ENCODE measurements around the gene IQCK. TPM values are rescaled to one million over a fixed set of nuclear protein-coding genes. Genes with fewer than 3 reads are reported as not detected.

IQCK gene
- total and polyA plus RNA-seq, 2 donors (not counting 1 experiment from before 2014, with no cell fraction given) = 4.6 to 9.9 TPM

DNA sequence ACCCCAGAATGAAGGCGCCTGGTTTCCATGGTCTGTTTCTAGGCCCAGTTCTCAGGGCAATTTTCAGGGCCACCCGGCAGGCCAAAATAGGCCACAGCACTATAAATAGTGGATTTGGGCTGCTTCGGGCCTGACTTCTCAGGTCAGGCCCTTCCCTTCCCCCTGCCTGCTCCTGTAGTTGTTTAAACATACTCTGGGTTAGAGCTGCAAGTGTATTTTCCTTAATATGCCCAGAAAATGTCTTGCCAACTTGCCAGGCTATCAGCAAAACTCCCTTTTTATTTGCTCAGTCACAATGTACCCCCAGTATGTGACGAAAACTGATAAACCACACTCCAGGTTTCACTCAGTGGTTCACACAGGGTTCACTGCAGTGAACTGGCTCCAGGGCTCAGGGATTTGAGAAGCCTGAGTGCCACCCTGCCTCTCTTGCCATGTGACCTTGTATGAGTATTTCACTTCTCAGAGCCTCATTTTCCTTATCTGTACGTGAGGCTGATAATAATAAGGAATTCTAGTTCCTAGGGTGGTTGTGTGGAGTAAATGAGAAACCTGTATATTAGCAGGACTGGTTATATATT is 90.1 kb downstream of the IQCK start:
- TF ChIP-seq, protein P1, sequence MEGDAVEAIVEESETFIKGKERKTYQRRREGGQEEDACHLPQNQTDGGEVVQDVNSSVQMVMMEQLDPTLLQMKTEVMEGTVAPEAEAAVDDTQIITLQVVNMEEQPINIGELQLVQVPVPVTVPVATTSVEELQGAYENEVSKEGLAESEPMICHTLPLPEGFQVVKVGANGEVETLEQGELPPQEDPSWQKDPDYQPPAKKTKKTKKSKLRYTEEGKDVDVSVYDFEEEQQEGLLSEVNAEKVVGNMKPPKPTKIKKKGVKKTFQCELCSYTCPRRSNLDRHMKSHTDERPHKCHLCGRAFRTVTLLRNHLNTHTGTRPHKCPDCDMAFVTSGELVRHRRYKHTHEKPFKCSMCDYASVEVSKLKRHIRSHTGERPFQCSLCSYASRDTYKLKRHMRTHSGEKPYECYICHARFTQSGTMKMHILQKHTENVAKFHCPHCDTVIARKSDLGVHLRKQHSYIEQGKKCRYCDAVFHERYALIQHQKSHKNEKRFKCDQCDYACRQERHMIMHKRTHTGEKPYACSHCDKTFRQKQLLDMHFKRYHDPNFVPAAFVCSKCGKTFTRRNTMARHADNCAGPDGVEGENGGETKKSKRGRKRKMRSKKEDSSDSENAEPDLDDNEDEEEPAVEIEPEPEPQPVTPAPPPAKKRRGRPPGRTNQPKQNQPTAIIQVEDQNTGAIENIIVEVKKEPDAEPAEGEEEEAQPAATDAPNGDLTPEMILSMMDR (conservative IDR thresholded peaks at IDR 0.05 in 1 of 2, IDR thresholded peaks at IDR 0.05 in 1 of 2; ENCODE audit: low read depth in 1 of 2, low read length in 2 of 2) = no peak
- TF ChIP-seq EZH2 (IDR thresholded peaks at IDR 0.05; ENCODE audit: low read length, missing control alignments) = no peak
- H3K4me1 ChIP-seq (ENCODE audit: control insufficient read depth, extremely low read depth, insufficient read depth, low read length) = peaks cover 2% of the 10 kb centered on the region
- H3K4me2 ChIP-seq (ENCODE audit: extremely low read depth, insufficient read depth, low read length) = no peak overlapping the region
- H3K27ac ChIP-seq (ENCODE audit: insufficient read depth, low read length) = no peak overlapping the region
- no peaks in the 10 kb centered on the region for H3K79me2 ChIP-seq (ENCODE audit: control insufficient read depth, insufficient read depth, low read length)
- H3K9ac ChIP-seq (ENCODE audit: insufficient read depth, low read length) = no peak overlapping the region
- peak in 1 of 2 donors; percentile 23 for DNase-seq (ENCODE audit: low read depth in 2 of 2)
- H2AFZ ChIP-seq (ENCODE audit: low read length) = no peak overlapping the region
- no peak overlapping the region for H3K4me3 ChIP-seq (replicated peaks in 1 of 4; ENCODE audit: control extremely low read depth in 1 of 4, insufficient read depth in 1 of 4, low read depth in 3 of 4, low read length in 4 of 4)
- H3K27me3 ChIP-seq (ENCODE audit: control insufficient read depth, insufficient read depth, low read length) = no peaks in the 10 kb centered on the region
- H4K20me1 ChIP-seq (ENCODE audit: control insufficient read depth, extremely low read depth, insufficient read depth, low read length) = no peaks in the 10 kb centered on the region
- no peaks in the 10 kb centered on the region for H3K36me3 ChIP-seq (ENCODE audit: control insufficient read depth, insufficient read depth, low read length)
- no peaks in the 10 kb centered on the region for H3K9me3 ChIP-seq (ENCODE audit: control insufficient read depth, insufficient read depth, low read depth, low read length)

DNA sequence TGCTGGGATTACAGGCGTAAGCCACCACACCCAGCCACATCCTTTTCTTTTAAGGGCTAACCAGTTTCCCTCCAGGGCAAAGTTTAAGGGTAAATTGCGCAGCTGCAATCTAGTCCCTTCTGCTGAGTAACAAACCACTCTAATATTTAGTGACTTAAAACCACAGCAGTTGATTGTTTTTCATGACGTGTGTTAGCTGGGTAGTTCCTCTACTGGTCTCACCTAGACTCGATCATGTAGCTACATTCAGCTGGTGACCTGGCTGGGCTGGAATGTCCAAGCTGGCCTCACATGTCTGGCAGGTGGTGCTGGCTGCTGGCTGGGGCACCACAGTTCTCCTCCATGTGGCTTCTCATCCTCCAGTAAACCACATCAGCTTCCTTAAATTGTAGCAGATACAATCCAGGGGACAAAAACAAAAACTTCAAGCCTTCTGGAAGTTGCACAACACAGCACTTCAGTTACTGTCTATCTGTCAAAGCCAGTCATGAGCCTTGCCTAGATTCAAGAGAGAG is 91.1 kb downstream of the IQCK start:
- Histone ChIP-seq H3K27me3 (ENCODE audit: control insufficient read depth, insufficient read depth, low read length) (no peaks in the 10 kb centered on the region), H2AFZ (ENCODE audit: low read length) (no peak overlapping the region), H3K4me3 (replicated peaks in 1 of 4; ENCODE audit: control extremely low read depth in 1 of 4, insufficient read depth in 1 of 4, low read depth in 3 of 4, low read length in 4 of 4) (no peak overlapping the region), H3K36me3 (ENCODE audit: control insufficient read depth, insufficient read depth, low read length) (no peaks in the 10 kb centered on the region), H3K4me1 (ENCODE audit: control insufficient read depth, extremely low read depth, insufficient read depth, low read length) (peaks cover 2% of the 10 kb centered on the region), H3K9me3 (ENCODE audit: control insufficient read depth, insufficient read depth, low read depth, low read length) (no peaks in the 10 kb centered on the region), H3K9ac (ENCODE audit: insufficient read depth, low read length) (no peak overlapping the region), H3K79me2 (ENCODE audit: control insufficient read depth, insufficient read depth, low read length) (no peaks in the 10 kb centered on the region), H3K4me2 (ENCODE audit: extremely low read depth, insufficient read depth, low read length) (no peak overlapping the region), H4K20me1 (ENCODE audit: control insufficient read depth, extremely low read depth, insufficient read depth, low read length) (no peaks in the 10 kb centered on the region), H3K27ac (ENCODE audit: insufficient read depth, low read length) (no peak overlapping the region)
- peak in 1 of 2 donors; percentile 65 for DNase-seq (ENCODE audit: low read depth in 2 of 2)
- TF ChIP-seq EZH2 (IDR thresholded peaks at IDR 0.05; ENCODE audit: low read length, missing control alignments) = no peak
- TF ChIP-seq, protein P1 (conservative IDR thresholded peaks at IDR 0.05 in 1 of 2, IDR thresholded peaks at IDR 0.05 in 1 of 2; ENCODE audit: low read depth in 1 of 2, low read length in 2 of 2) = no peak

DNA sequence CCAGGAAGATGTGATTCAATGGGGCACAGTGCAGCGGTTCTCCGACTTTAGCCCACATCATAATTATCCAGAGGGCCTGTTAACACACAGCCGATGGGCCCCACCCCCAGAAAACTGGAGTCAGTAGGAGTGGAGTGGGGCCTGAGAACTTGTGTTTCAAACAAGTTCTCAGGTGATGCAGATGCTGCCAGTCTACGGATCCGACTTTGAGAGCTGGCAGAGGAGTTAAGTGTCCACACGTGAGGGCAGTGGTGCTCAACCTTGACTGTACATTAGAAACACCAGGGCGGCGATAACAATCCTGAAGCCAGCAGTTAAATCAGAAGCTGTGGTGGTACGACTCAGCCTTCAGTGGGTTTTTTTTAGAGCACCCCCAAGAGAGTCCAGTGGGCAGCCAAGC is 91.6 kb downstream of the IQCK start:
- Histone ChIP-seq H3K27ac (ENCODE audit: insufficient read depth, low read length) (no peak overlapping the region), H3K36me3 (ENCODE audit: control insufficient read depth, insufficient read depth, low read length) (no peaks in the 10 kb centered on the region), H3K4me1 (ENCODE audit: control insufficient read depth, extremely low read depth, insufficient read depth, low read length) (peaks cover 2% of the 10 kb centered on the region), H2AFZ (ENCODE audit: low read length) (no peak overlapping the region), H3K9me3 (ENCODE audit: control insufficient read depth, insufficient read depth, low read depth, low read length) (no peaks in the 10 kb centered on the region), H3K27me3 (ENCODE audit: control insufficient read depth, insufficient read depth, low read length) (no peaks in the 10 kb centered on the region), H3K4me2 (ENCODE audit: extremely low read depth, insufficient read depth, low read length) (no peak overlapping the region), H4K20me1 (ENCODE audit: control insufficient read depth, extremely low read depth, insufficient read depth, low read length) (no peaks in the 10 kb centered on the region), H3K4me3 (replicated peaks in 1 of 4; ENCODE audit: control extremely low read depth in 1 of 4, insufficient read depth in 1 of 4, low read depth in 3 of 4, low read length in 4 of 4) (no peak overlapping the region), H3K79me2 (ENCODE audit: control insufficient read depth, insufficient read depth, low read length) (no peaks in the 10 kb centered on the region), H3K9ac (ENCODE audit: insufficient read depth, low read length) (no peak overlapping the region)
- TF ChIP-seq EZH2 (IDR thresholded peaks at IDR 0.05; ENCODE audit: low read length, missing control alignments) = no peak
- TF ChIP-seq, protein P1 (conservative IDR thresholded peaks at IDR 0.05 in 1 of 2, IDR thresholded peaks at IDR 0.05 in 1 of 2; ENCODE audit: low read depth in 1 of 2, low read length in 2 of 2) = no peak
- no peak for DNase-seq (ENCODE audit: low read depth in 2 of 2)

All from fibroblast of lung (primary cell).